Activated naive CD8-positive, alpha-beta T cell treated with anti-CD3 and anti-CD28 coated beads, Interleukin-2, amount 10 ng/mL, durations not matched to agents 7 days and 5 days (primary cell): ENCODE data around the gene HYAL2. TPM values are rescaled to one million over a fixed set of nuclear protein-coding genes. Genes with fewer than 3 reads are reported as not detected.
A peak's percentile ranks its signal among the peaks of the same experiment; 100 is the strongest.

Experiments
- ATAC-seq: fragments of 150-1000 bp; cut with Tn5 transposase; one replicate; pipeline ENCODE4 v1.10.0; 2021; ENCODE audit warnings: low read depth, moderate library complexity
- POLR2A ChIA-PET: fragments of 350-600 bp; sonication (Branson Sonifier 250); formaldehyde crosslinking; loops from one replicate; lab custom pipeline; 2021; ENCODE audit warnings: antibody characterized with exemption; lab: Charles Lee
- DNase-seq: peaks from one replicate; pipeline ENCODE4 v3.0.0; 2021
- H3K27ac Mint-ChIP-seq: one replicate; pipeline ENCODE4 v1.8.0; 2022; ENCODE audit warnings: mild to moderate bottlenecking, mixed read lengths
- H3K27me3 Mint-ChIP-seq: one replicate; pipeline ENCODE4 v1.8.0; 2022; ENCODE audit warnings: mild to moderate bottlenecking, moderate library complexity, mixed read lengths
- H3K36me3 Mint-ChIP-seq: one replicate; pipeline ENCODE4 v1.8.0; 2021; ENCODE audit warnings: mild to moderate bottlenecking, mixed read lengths
- H3K4me1 Mint-ChIP-seq: one replicate; pipeline ENCODE4 v1.8.0; 2021; ENCODE audit warnings: mixed read lengths
- H3K4me3 Mint-ChIP-seq: one replicate; pipeline ENCODE4 v1.8.0; 2022; ENCODE audit warnings: mild to moderate bottlenecking, moderate library complexity, mixed read lengths
- H3K9me3 Mint-ChIP-seq: one replicate; pipeline ENCODE4 v1.8.0; 2021; ENCODE audit warnings: mixed read lengths
- total RNA-seq, 2 experiments: library from RNA; stranded (reverse); gene quantifications; one replicate each; pipeline ENCODE4 v1.2.3, GENCODE V29; 2021

HYAL2 gene
- total RNA-seq, 2 experiments from 2014 or later = 4.9 to 5.1 TPM

DNA sequence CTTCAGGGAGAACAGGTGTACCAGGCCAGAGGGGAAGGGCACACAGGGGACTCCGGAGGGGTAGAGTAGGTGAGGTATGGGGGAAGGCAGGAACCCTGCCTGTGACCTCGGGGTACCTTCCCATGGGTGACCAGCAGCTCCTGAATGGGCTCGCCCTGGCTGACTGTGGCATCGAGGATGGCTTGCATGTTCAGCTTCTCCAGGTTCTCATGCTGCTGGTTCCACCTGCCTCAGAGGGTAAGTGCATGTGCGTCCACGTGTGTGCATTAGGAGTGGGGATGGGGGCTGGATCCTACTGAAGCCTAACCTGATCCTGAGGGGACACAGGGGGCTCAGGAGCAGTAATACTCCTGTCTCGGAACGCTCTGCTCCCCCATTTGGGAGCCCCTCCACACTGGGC lies 22.5 kb upstream of the HYAL2 start:
- H3K27ac Mint-ChIP-seq = peak overlapping the region; percentile 65
- H3K9me3 Mint-ChIP-seq = no peaks in the 10 kb centered on the region
- H3K4me3 Mint-ChIP-seq = peak overlapping the region; percentile 84
- no peak for DNase-seq
- H3K36me3 Mint-ChIP-seq = peaks cover 12% of the 10 kb centered on the region
- ATAC-seq = no peak
- H3K27me3 Mint-ChIP-seq = no peaks in the 10 kb centered on the region
- H3K4me1 Mint-ChIP-seq = peaks cover 41% of the 10 kb centered on the region
- POLR2A ChIA-PET = interaction anchor here (0.5 to 2.1 kb wide), 6 partner anchors 9 to 267 kb away, joined by 3 to 7 read pairs (median 4); partner anchors contain the start of genes CISH, HEMK1 and TUSC2

DNA sequence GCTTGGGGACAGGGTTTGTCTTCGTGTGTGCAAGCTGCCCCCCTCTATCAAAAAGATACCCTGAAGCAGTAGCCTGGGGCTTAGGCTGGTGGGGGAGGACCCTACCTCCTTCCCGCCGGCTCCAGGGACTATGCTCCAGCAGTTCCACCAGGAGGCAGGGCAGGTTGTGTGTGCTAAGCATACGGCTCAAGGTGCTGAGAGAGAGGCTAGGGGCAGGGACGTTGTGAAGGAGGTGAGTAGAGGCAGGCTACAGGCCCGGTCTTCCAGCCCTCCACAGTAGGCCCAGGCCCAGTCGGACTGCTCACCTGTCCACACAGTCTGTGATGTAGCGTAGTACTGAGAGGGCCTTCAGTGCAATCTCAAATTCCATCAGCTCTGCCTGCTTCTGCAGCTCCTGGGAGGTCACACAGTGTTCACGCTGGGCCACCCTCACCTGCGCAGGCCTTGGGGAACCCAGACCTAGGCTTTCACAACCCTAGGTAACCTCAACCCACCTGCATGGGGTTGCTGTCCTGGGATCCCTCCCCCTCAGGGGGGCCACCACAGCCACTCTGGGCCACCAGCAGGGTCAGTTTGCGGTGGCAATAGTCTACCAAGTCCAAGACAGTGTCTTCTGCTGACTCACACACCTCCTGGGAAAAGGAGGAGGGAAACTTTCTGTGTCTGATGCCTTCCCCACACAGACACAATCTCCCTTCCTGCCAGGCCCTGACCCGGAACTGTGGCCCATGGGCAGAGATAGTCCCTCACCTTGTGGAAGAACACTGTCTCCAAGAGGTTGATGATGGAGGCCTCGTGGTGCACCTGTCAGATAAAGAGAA lies 20.5 kb upstream of the HYAL2 start:
- Mint-ChIP-seq H3K9me3 (no peaks in the 10 kb centered on the region), H3K36me3 (peaks cover 24% of the 10 kb centered on the region), H3K27ac (peak overlapping the region; percentile 99), H3K27me3 (no peaks in the 10 kb centered on the region), H3K4me3 (no peak overlapping the region), H3K4me1 (peaks cover 35% of the 10 kb centered on the region)
- DNase-seq (no peak), ATAC-seq (no peak)
- POLR2A ChIA-PET = interaction anchor here (1.4 to 10.5 kb wide), 5 partner anchors 9 to 266 kb away, joined by 4 to 439 read pairs (median 82); partner anchors contain the start of genes C3orf18, CISH, CYB561D2 and HEMK1

DNA sequence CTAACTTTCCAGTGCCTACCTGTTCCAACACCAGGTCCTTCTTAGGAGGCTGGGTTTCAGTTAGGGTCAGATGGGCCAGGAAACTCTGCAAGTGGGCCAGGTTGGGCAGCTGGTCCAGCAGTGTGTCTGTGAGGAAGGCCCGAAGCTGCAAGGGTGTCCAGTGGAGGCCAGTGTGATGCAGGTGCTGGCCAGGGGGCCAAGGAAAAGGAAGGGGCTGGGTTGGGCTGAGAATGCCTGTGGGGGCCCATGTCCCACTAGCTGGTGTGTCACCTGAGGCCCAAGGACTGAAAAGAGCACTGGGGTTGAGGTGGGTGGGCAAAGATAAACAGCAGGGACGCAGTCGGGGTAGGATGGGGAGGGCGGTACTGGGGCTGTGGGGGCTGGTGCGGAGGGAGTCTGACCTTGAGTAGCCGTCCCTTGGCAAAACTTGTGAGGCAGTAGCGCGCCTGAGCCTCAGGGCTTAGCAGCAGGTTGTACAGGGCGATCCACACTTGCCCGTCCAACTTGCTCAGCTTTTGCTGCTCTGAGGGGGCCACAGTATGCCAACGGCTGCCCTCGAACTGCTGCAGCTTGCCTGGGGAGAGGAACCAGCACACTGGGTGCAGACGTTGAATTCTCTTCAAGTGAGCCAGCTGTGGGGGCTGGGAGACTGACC lies 19.6 kb upstream of the HYAL2 start:
- peak overlapping the region; percentile 99 for H3K27ac Mint-ChIP-seq
- H3K9me3 Mint-ChIP-seq = no peaks in the 10 kb centered on the region
- no peak for ATAC-seq
- no peaks in the 10 kb centered on the region for H3K27me3 Mint-ChIP-seq
- H3K36me3 Mint-ChIP-seq = peaks cover 27% of the 10 kb centered on the region
- peak overlapping the region; percentile 99 for H3K4me3 Mint-ChIP-seq
- no peak for DNase-seq
- POLR2A ChIA-PET = interaction anchor here (1.4 to 10.5 kb wide), 8 partner anchors 10 to 267 kb away, joined by 3 to 439 read pairs (median 46); partner anchors contain the start of genes C3orf18, CISH, CYB561D2 and HEMK1
- peaks cover 29% of the 10 kb centered on the region for H3K4me1 Mint-ChIP-seq

DNA sequence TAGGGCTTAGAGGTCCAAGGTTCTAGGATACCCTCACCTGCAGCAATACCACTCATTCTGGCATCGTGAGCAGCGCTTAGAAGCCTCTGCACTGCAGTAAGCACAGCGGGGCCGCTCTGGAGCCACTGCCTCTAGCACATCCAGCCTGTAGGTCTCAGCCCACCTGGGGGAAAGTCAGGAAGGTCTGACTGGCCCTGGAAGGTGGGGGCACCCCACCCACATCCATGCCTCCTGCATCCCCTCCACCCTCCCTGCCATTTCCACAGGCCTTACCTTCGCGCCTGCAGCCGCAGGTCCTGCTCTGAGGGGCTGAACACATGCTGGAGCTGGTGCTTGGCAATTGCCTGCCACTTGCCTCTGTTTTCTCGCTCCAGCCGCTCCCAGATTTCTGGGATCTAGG lies 19.0 kb upstream of the HYAL2 start:
- peak overlapping the region; percentile 99 for H3K27ac Mint-ChIP-seq
- H3K4me1 Mint-ChIP-seq = peaks cover 29% of the 10 kb centered on the region
- H3K27me3 Mint-ChIP-seq = no peaks in the 10 kb centered on the region
- DNase-seq (peak; percentile 69), ATAC-seq (no peak)
- peaks cover 29% of the 10 kb centered on the region for H3K36me3 Mint-ChIP-seq
- H3K4me3 Mint-ChIP-seq = peak overlapping the region; percentile 99
- H3K9me3 Mint-ChIP-seq = no peaks in the 10 kb centered on the region
- POLR2A ChIA-PET = interaction anchor here (0.8 to 10.5 kb wide), 15 partner anchors 11 to 268 kb away, joined by 3 to 439 read pairs (median 6); partner anchors contain the start of genes C3orf18, CISH, CYB561D2 and HEMK1

DNA sequence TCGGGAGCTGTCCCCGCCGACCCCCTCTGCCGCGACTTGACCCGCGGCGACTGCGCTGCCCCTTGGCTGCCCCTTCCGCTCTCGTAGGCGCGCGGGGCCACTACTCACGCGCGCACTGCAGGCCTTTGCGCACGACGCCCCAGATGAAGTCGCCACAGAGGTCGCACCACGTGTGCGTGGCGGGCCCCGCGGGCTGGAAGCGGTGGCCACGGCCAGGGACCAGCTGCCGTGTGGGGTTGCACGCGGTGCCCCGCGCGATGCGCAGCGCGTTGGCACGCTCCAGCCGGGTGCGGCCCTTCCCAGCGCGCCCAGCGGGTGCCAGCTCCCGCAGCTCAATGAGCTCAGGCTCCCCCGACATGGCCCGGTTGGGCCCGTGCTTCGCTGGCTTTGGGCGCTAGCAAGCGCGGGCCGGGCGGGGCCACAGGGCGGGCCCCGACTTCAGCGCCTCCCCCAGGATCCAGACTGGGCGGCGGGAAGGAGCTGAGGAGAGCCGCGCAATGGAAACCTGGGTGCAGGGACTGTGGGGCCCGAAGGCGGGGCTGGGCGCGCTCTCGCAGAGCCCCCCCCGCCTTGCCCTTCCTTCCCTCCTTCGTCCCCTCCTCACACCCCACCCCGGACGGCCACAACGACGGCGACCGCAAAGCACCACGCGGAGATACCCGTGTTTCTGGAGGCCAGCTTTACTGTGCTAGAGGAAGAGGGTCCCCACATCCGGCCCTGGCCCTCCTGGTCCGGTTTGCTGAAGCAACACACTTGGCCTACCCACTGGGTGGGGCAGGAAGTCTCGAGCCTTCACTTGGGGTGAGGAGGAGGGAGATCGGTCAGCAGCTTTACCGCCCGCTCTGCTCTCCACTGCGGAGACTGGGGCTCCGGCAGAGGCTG lies 18.1 kb upstream of the HYAL2 start, which contains the start of gene RASSF1:
TSS of gene RASSF1 (minus strand) at position 389 of the 882 bp plus-strand sequence. CDS start at position 358, 31 bp downstream.
- Mint-ChIP-seq H3K9me3 (no peaks in the 10 kb centered on the region), H3K27me3 (no peaks in the 10 kb centered on the region), H3K4me1 (peaks cover 30% of the 10 kb centered on the region), H3K27ac (peak within 1 kb of the TSS; percentile 99), H3K36me3 (peaks cover 37% of the 10 kb centered on the region), H3K4me3 (peak within 1 kb of the TSS; percentile 99)
- POLR2A ChIA-PET = interaction anchor here (0.7 to 10.5 kb wide), 24 partner anchors 11 to 1045 kb away, joined by 3 to 439 read pairs (median 4); partner anchors contain the start of genes C3orf18, CISH, CYB561D2 and HEMK1
- peak; percentile 92 for DNase-seq
- peak; percentile 57 for ATAC-seq

DNA sequence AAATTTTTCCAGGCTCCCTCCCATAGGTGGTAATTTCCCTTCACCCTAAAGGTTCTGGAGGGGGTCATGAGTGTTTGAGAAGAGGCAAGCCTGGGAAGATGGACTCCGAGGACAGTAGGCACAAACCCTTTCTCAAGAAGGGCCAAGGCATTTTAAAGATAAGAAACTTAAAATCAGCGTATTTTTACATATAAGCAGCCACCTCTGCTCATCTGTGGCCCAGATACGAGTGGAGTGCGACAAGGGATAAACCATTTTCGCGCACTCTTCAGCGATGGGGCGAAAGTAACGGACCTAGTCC lies 17.6 kb upstream of the HYAL2 start:
- DNase-seq (no peak), ATAC-seq (no peak)
- Mint-ChIP-seq H3K4me3 (peak overlapping the region; percentile 99), H3K4me1 (peaks cover 32% of the 10 kb centered on the region), H3K27me3 (no peaks in the 10 kb centered on the region), H3K9me3 (no peaks in the 10 kb centered on the region), H3K27ac (peak overlapping the region; percentile 99), H3K36me3 (peaks cover 43% of the 10 kb centered on the region)
- POLR2A ChIA-PET = interaction anchor here (0.8 to 10.5 kb wide), 17 partner anchors 11 to 1045 kb away, joined by 3 to 439 read pairs (median 5); partner anchors contain the start of genes C3orf18, CISH, CYB561D2 and HEMK1

DNA sequence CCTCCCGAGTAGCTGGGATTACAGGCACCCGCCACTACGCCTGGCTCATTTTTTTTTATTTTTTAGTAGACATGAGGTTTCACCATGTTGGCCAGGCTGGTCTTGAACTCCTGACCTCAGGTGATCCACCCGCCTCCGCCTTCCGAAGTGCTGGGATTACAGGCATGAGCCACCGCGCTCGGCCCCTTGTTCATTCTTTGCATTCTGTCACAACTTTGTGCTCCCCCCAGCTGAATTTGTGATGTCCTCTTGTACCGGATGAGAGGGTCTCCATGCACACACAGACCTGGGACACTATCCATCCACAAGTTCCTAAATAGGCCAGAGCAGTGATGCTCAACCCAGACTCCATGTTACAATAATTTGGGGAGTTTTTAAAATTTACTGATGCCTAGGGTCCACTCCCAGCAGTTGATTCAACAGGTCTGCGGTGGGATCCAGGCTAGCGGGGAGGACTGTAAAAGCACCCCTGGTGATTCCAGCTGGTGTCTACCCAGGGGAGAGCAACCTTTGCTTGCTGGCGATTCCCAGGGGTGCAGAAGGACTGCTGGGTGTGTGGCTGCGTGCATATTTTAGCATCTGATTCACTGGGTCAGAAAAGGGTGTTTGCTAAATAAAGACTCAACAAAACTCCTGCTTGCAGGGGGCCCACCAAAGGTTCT lies 17.1 kb upstream of the HYAL2 start:
- H3K36me3 Mint-ChIP-seq = peaks cover 41% of the 10 kb centered on the region
- no peaks in the 10 kb centered on the region for H3K27me3 Mint-ChIP-seq
- DNase-seq (no peak), ATAC-seq (no peak)
- H3K4me1 Mint-ChIP-seq = peaks cover 32% of the 10 kb centered on the region
- peak overlapping the region; percentile 99 for H3K27ac Mint-ChIP-seq
- H3K4me3 Mint-ChIP-seq = peak overlapping the region; percentile 99
- H3K9me3 Mint-ChIP-seq = no peaks in the 10 kb centered on the region
- POLR2A ChIA-PET = interaction anchor here (0.8 to 10.5 kb wide), 15 partner anchors 9 to 536 kb away, joined by 3 to 439 read pairs (median 30); partner anchors contain the start of genes C3orf18, CISH, CYB561D2 and HEMK1

DNA sequence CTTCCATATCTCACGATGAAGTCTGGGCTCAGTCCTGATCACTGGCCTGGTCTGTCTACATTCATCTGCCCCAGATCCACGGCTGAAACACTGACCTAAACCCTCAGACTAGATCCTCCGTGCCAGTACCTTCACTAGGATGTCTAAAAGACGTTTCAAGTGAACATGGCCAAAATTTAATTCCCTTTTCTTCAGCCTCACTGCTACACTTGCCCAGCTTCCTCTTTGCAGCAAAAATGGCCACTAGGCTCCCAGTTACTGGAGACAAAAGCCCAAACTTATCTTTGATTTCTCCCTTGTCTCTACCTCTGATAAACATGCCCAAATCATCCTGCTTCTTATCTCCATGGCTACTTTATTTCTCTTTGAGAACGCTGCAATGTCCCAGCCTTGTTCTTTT lies 16.4 kb upstream of the HYAL2 start:
- POLR2A ChIA-PET = interaction anchor here (0.6 to 10.5 kb wide), 12 partner anchors 10 to 988 kb away, joined by 3 to 439 read pairs (median 36); partner anchors contain the start of genes C3orf18, CISH, CYB561D2 and GNAI2
- Mint-ChIP-seq H3K4me1 (peaks cover 38% of the 10 kb centered on the region), H3K27me3 (no peaks in the 10 kb centered on the region)

DNA sequence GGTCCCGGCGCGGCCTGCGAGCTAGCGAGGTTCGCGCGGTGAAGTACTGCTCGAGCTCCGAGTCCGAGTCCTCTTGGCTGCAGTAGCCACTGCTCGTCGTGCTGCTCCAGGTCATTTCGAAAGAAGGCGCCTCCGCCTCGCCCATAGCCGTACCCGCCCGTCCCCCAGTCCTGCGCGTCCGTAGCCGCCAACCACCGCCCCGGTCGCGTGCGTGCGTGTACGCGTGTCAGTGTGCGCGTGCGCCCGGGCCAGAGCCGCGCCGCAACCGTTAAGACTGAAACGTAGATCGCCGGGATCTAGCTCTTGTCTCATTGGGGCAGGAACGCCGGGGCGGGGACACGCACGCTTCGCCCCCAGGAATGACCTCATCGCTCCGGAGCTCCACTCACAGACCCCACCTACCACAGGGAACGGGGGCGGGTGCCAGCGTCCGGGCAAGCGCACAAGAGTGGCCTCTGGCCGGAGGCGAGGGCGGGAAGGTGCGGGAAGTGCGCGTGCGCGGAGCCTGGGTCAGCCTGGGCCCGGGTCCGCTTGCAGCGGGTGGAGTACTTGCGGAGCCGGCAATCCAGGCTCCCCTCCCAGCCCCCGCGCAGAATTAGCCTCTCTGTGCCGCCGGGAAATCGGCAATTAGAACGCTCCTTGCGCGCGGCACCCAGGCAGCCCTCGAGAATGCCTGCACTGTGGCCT lies 14.8 kb upstream of the HYAL2 start:
- Mint-ChIP-seq H3K9me3 (no peaks in the 10 kb centered on the region), H3K36me3 (peaks cover 50% of the 10 kb centered on the region), H3K27ac (peak overlapping the region; percentile 99), H3K4me1 (peaks cover 43% of the 10 kb centered on the region), H3K27me3 (no peaks in the 10 kb centered on the region), H3K4me3 (peak overlapping the region; percentile 99)
- DNase-seq = peak; percentile 93
- peak; percentile 69 for ATAC-seq
- POLR2A ChIA-PET = interaction anchor here (0.6 to 10.5 kb wide), 31 partner anchors 8 to 1935 kb away, joined by 3 to 439 read pairs (median 5); partner anchors contain the start of genes C3orf18, CISH, CYB561D2 and GNAI2

More for the DNA sequence above, 16.4 kb upstream of the HYAL2 start:
- ATAC-seq (no peak), DNase-seq (no peak)
- no peaks in the 10 kb centered on the region for H3K9me3 Mint-ChIP-seq
- peak overlapping the region; percentile 99 for H3K4me3 Mint-ChIP-seq
- peak overlapping the region; percentile 99 for H3K27ac Mint-ChIP-seq
- H3K36me3 Mint-ChIP-seq = peaks cover 45% of the 10 kb centered on the region

DNA sequence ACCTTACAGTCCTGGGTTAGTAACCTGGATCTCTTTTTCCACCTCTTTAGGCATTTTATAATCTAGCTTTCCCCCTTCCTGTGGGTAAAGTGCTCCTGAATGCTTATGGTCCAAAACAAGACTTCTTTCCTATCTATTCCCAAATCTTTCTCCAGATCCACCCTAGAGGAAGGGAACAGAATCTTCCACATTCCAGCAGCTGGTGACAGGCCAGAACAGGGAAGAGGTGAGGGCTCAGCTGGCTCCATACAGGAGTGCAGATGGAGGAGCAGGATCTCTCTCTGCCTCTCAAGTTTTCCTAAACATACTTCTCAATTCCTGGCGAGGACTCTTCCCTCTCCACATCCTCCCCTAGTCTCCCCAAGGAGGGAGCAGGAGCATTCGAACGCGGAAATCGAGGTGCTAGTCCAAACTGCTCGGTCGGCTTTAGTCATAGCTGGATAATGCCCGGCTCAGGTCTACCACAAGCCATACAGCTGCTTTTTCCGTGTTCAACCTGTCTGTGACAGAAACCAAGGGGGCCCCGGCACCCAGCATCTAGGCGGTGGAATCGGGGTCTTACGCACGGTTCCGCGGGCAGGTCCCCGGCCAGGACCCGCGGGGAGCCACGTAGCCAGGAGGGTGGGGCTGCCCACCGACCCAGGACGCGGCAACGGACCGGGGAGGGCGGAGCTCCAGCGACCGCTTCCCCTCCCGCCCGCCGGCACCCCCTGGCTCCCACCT lies 14.1 kb upstream of the HYAL2 start:
- POLR2A ChIA-PET = interaction anchor here (0.6 to 10.5 kb wide), 29 partner anchors 8 to 1049 kb away, joined by 3 to 439 read pairs (median 6); partner anchors contain the start of genes C3orf18, CISH, CYB561D2 and GNAI2

More for the DNA sequence above, 14.1 kb upstream of the HYAL2 start:
- DNase-seq (no peak), ATAC-seq (no peak)
- Mint-ChIP-seq H3K27me3 (no peaks in the 10 kb centered on the region), H3K27ac (peak overlapping the region; percentile 99), H3K4me3 (peak overlapping the region; percentile 99), H3K36me3 (peaks cover 55% of the 10 kb centered on the region), H3K4me1 (peaks cover 38% of the 10 kb centered on the region), H3K9me3 (no peaks in the 10 kb centered on the region)
